Heart left ventricle (tissue), 16 donors: ENCODE measurements around the gene DCLK1. TPM values are rescaled to one million over a fixed set of nuclear protein-coding genes. Genes with fewer than 3 reads are reported as not detected.

Source experiments
- ATAC-seq, 4 donors: fragments of 200-7000 bp; cut with Tn5 transposase; one replicate each; pipeline ENCODE4 v1.9.1; 2020 to 2022; ENCODE audit warnings: moderate library complexity in 4 of 4, mild to moderate bottlenecking in 3 of 4, moderate number of reproducible peaks in 1 of 4
- DNase-seq, 5 donors: peaks; one replicate each; pipeline ENCODE4 v3.0.0-alpha.2; 2020
- H3K27ac ChIP-seq, 12 donors: fragments of 200-600 bp; sonication (generic) in 4 of 12; one replicate each; pipeline versions ENCODE4 v1.5.0 to v1.8.0; 2016 to 2022; ENCODE audit warnings: mild to moderate bottlenecking in 2 of 12
- H3K27me3 ChIP-seq, 9 donors: fragments of 200-600 bp; sonication (generic) in 2 of 9; one replicate each; pipeline versions ENCODE4 v1.5.1 to v1.8.0; 2016 to 2022; ENCODE audit warnings: mild to moderate bottlenecking in 3 of 9
- H3K36me3 ChIP-seq, 9 donors: fragments of 200-600 bp; sonication (generic) in 2 of 9; one replicate each; pipeline versions ENCODE4 v1.5.0 to v1.8.0; 2018 to 2022; ENCODE audit warnings: mild to moderate bottlenecking in 2 of 9
- H3K4me1 ChIP-seq, 12 donors: fragments of 200-600 bp; sonication (generic) in 4 of 12; one replicate each; pipeline versions ENCODE4 v1.5.0 to v1.8.0; 2016 to 2022; ENCODE audit warnings: mild to moderate bottlenecking in 3 of 12
- H3K4me3 ChIP-seq, 12 donors: fragments of 200-600 bp; sonication (generic) in 4 of 12; one replicate each; pipeline versions ENCODE4 v1.5.0 to v1.8.0; 2017 to 2022; ENCODE audit warnings: mild to moderate bottlenecking in 9 of 12, moderate library complexity in 4 of 12
- H3K9me3 ChIP-seq, 12 donors: fragments of 200-600 bp; sonication (generic) in 4 of 12; one replicate each; pipeline versions ENCODE4 v1.5.0 to v1.8.0; 2016 to 2022; ENCODE audit warnings: mild to moderate bottlenecking in 1 of 12
- CTCF ChIP-seq, 12 donors: fragments of 200-600 bp; sonication (generic) in 4 of 12; IDR thresholded peaks; one replicate each; pipeline versions ENCODE4 v1.5.0 to v1.8.0; 2018 to 2022; ENCODE audit warnings: antibody characterized with exemption in 12 of 12, mild to moderate bottlenecking in 5 of 12
- POLR2A ChIP-seq, 2 donors: fragments of 450-650 bp; IDR thresholded peaks; one replicate each; pipeline ENCODE4 v1.6.1; 2017; ENCODE audit warnings: antibody characterized with exemption in 2 of 2, mild to moderate bottlenecking in 2 of 2, moderate library complexity in 2 of 2
- WGBS, 4 donors: extraction: QIAGEN DNeasy Blood & Tissue Kit in 2 of 4; methylation state at CpG; one replicate each; pipeline versions ENCODE4 v1.1.5 to v1.1.7; 2013 to 2018; 5-methylcytosine and 5-hydroxymethylcytosine counted together
- intact Hi-C, 10 donors: fragments of 100-400 bp; cut with DNase I; formaldehyde crosslinking; loops; one replicate each; pipeline versions ENCODE4 v1.11.1 to v1.14.2; 2022
- polyA plus RNA-seq, 2 donors: library from polyadenylated mRNA; stranded (reverse); fragments of 200-250 nt; gene quantifications; one replicate each; pipeline ENCODE4 v1.2.3, GENCODE V29; 2013
- total RNA-seq, 9 donors: library from RNA; depleted of rRNA in 2 of 9; stranded (reverse); fragments of >200 nt in 2 of 9; fragmentation: NEBNext Ultra II Directional in 3 of 9; extraction: Animal tissue kit (Norgen Biotek cat#: 25700) in 3 of 9; gene quantifications; one replicate each; pipeline versions ENCODE4 v1.1.0 to v1.2.4, GENCODE V29; 2016 to 2023
- donor health status: ischemic (EF 13 %, LVEDD 7.1; RV severe dilation, severe dysfunction).
- donor health status: healthy with polysubstance abuse.
- donor health status: DM: no; HTN: yes; CAD: no.
- donor health status: DM: no; HTN: no; CAD: no.
- donor health status: ischemic (EF 25% LVEDD 6.9; RV normal size, moderate dysfunction).
- donor health status: ischemic (EF 25% LVEDD 5.7; RV mildly dilated, moderate dysfunction).
- donor health status: healthy.
- donor health status: DM: yes; HTN: yes; CAD: no.
- donor health status: ischemic (EF 35%, LVEDD 5.7; RV mildly dilated, moderate dysfunction).
- donor health status: nonischemic (EF 11% LVEDD 7.7; RV severe dilation, severe dysfunction).
- donor health status: DM: yes; HTN: yes; CAD: no.
- donor health status: PGD.
- donor health status: ischemic (EF 29% LVEDD 5.4; RV normal size, mild dysfunction).
- donor health status: nonischemic (EF 23%, LVEDD 6.1; RV moderate dilation, normal function).

Gene DCLK1
- total and polyA plus RNA-seq, 11 donors: 3.4 to 15.9 (median 11.2) TPM

GRCh38 chr13:35763060-35763781 is 368.0 kb downstream of the DCLK1 start:
- DNase-seq: no peak
- peaks cover 0 to 5% (median 0%) of the 10 kb centered on the region in 12 donors for H3K9me3 ChIP-seq
- intact Hi-C loops: no loop called here
- no peak overlapping the region for H3K27ac ChIP-seq
- H3K27me3 ChIP-seq: peaks cover 0 to 4% (median 0%) of the 10 kb centered on the region in 9 donors
- no peaks in the 10 kb centered on the region for H3K36me3 ChIP-seq
- H3K4me1 ChIP-seq: peaks cover 0 to 8% (median 0%) of the 10 kb centered on the region in 12 donors
- TF ChIP-seq POLR2A (IDR thresholded peaks at IDR 0.05): no peak
- no peak for TF ChIP-seq CTCF (IDR thresholded peaks at IDR 0.05)
- WGBS, 4 donors: 72 to 92% (median 80%) methylated on average over 4 of the region's 4 CpGs
- peak in 1 of 4 donors; percentile 29 for ATAC-seq
- H3K4me3 ChIP-seq: no peak overlapping the region

- peaks cover 0 to 5% (median 0%) of the 10 kb centered on the region in 9 donors for H3K27me3 ChIP-seq
- TF ChIP-seq CTCF (IDR thresholded peaks at IDR 0.05): no peak
- TF ChIP-seq POLR2A (IDR thresholded peaks at IDR 0.05): no peak
- intact Hi-C loops: no loop called here
- H3K4me1 ChIP-seq: no peaks in the 10 kb centered on the region
- peaks cover 0 to 5% (median 0%) of the 10 kb centered on the region in 12 donors for H3K9me3 ChIP-seq
- WGBS, 4 donors: 68 to 99% (median 91%) methylated on average over 2 of the region's 2 CpGs
- H3K36me3 ChIP-seq: no peaks in the 10 kb centered on the region
- no peak overlapping the region for H3K4me3 ChIP-seq
- DNase-seq (no peak), ATAC-seq (no peak)
- H3K27ac ChIP-seq: no peak overlapping the region
These were observed 369.5 kb downstream of the DCLK1 start for GRCh38 chr13:35761440-35762252.

GRCh38 chr13:35760735-35761281 is 370.4 kb downstream of the DCLK1 start:
- Histone ChIP-seq H3K36me3 (no peaks in the 10 kb centered on the region), H3K27me3 (peaks cover 0 to 5% (median 0%) of the 10 kb centered on the region in 9 donors), H3K27ac (no peak overlapping the region), H3K9me3 (peaks cover 0 to 5% (median 0%) of the 10 kb centered on the region in 12 donors), H3K4me1 (no peaks in the 10 kb centered on the region), H3K4me3 (no peak overlapping the region)
- no peak for ATAC-seq
- intact Hi-C loops: no loop called here
- TF ChIP-seq CTCF (IDR thresholded peaks at IDR 0.05) (no peak), POLR2A (IDR thresholded peaks at IDR 0.05) (no peak)
- 53 to 66% (median 61%) methylated on average over 13 of the region's 13 CpGs for WGBS, 4 donors
- DNase-seq: no peak

- Histone ChIP-seq H3K4me3 (no peak overlapping the region), H3K4me1 (peaks cover 0 to 15% (median 0%) of the 10 kb centered on the region in 12 donors), H3K27ac (no peak overlapping the region), H3K36me3 (no peaks in the 10 kb centered on the region), H3K27me3 (no peaks in the 10 kb centered on the region), H3K9me3 (peaks cover 0 to 10% (median 0%) of the 10 kb centered on the region in 12 donors)
- intact Hi-C loops: no loop called here
- WGBS, 4 donors: 65 to 81% (median 77%) methylated on average over 2 of the region's 2 CpGs
- DNase-seq (no peak), ATAC-seq (no peak)
- TF ChIP-seq POLR2A (IDR thresholded peaks at IDR 0.05) (no peak), CTCF (IDR thresholded peaks at IDR 0.05) (no peak)
These were observed 383.6 kb downstream of the DCLK1 start for GRCh38 chr13:35747594-35747993.
